Panc1 (cell line): ENCODE measurements around the gene POLR2M.

Source experiments
- POLR2AphosphoS5 ChIP-seq: IDR thresholded peaks from 2 replicates; pipeline ENCODE4 v1.6.1; 2012; ENCODE audit warnings: mild to moderate bottlenecking, low read depth, low read length, moderate library complexity
- SIN3A ChIP-seq: IDR thresholded peaks from 2 replicates; pipeline ENCODE4 v1.6.1; 2012; ENCODE audit warnings: low read depth, mild to moderate bottlenecking, low read length, moderate library complexity, borderline replicate concordance; ENCODE audit not compliant: insufficient read depth
- TCF7L2 ChIP-seq: IDR thresholded peaks from 2 replicates; pipeline ENCODE4 v1.6.1; 2011; ENCODE audit warnings: mild to moderate bottlenecking, low read depth, low read length, inconsistent platforms
- TF ChIP-seq, protein P1 (sequence below): fragments of 450-650 bp; IDR thresholded peaks from 2 replicates; pipeline ENCODE4 v1.5.1; 2017; ENCODE audit warnings: mild to moderate bottlenecking
- TF ChIP-seq, protein P2 (sequence below), 2 experiments: IDR thresholded peaks; 2 replicates each; pipeline ENCODE4 v1.6.1; 2011 to 2012; ENCODE audit warnings: low read depth in 2 of 2, control low read depth in 1 of 2, low read length in 1 of 2, mild to moderate bottlenecking in 1 of 2, moderate library complexity in 1 of 2; ENCODE audit not compliant: insufficient read depth in 1 of 2

DNA sequence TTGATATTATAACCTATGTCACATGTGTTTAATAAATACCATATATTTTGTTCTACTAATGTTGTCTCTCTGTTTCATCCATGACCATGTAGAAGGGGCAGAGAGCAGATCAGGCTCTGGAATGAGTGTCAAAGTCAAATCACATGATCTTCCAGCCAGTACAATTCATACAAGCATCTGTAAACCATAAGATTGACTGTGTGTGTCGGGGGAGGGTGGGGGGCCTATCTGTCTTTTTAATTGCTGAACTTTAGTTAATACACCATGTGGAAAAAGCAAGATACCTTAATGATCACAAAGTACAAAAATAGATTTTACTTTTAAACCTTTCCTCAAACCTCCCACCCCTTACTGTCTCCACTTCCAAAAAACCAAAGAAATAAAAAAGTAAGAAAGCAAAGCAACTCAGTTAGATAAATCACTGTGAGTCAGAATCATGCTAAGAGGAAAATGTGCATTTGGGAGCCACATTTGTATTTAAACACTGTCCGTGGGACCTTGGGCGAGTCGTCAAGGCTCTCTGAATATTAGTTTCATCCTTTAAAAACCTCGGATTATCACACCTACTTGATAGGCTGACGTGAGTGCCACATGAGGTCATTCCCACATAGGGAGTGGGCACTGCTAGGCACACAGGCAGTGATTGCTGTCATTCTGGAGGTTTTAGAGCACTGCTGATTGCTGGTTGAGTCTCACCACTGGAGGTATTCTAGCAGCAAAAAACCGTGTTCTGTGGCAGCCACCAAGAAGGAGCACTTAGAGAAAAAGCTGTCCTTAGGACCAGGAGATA, 21.0 kb upstream of the POLR2M start:
- TF ChIP-seq, protein P1, sequence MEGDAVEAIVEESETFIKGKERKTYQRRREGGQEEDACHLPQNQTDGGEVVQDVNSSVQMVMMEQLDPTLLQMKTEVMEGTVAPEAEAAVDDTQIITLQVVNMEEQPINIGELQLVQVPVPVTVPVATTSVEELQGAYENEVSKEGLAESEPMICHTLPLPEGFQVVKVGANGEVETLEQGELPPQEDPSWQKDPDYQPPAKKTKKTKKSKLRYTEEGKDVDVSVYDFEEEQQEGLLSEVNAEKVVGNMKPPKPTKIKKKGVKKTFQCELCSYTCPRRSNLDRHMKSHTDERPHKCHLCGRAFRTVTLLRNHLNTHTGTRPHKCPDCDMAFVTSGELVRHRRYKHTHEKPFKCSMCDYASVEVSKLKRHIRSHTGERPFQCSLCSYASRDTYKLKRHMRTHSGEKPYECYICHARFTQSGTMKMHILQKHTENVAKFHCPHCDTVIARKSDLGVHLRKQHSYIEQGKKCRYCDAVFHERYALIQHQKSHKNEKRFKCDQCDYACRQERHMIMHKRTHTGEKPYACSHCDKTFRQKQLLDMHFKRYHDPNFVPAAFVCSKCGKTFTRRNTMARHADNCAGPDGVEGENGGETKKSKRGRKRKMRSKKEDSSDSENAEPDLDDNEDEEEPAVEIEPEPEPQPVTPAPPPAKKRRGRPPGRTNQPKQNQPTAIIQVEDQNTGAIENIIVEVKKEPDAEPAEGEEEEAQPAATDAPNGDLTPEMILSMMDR = no peak
- TF ChIP-seq, protein P2, sequence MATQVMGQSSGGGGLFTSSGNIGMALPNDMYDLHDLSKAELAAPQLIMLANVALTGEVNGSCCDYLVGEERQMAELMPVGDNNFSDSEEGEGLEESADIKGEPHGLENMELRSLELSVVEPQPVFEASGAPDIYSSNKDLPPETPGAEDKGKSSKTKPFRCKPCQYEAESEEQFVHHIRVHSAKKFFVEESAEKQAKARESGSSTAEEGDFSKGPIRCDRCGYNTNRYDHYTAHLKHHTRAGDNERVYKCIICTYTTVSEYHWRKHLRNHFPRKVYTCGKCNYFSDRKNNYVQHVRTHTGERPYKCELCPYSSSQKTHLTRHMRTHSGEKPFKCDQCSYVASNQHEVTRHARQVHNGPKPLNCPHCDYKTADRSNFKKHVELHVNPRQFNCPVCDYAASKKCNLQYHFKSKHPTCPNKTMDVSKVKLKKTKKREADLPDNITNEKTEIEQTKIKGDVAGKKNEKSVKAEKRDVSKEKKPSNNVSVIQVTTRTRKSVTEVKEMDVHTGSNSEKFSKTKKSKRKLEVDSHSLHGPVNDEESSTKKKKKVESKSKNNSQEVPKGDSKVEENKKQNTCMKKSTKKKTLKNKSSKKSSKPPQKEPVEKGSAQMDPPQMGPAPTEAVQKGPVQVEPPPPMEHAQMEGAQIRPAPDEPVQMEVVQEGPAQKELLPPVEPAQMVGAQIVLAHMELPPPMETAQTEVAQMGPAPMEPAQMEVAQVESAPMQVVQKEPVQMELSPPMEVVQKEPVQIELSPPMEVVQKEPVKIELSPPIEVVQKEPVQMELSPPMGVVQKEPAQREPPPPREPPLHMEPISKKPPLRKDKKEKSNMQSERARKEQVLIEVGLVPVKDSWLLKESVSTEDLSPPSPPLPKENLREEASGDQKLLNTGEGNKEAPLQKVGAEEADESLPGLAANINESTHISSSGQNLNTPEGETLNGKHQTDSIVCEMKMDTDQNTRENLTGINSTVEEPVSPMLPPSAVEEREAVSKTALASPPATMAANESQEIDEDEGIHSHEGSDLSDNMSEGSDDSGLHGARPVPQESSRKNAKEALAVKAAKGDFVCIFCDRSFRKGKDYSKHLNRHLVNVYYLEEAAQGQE (IDR thresholded peaks at IDR 0.05; ENCODE audit: insufficient read depth in 1 of 2, low read depth in 2 of 2, low read length in 1 of 2) = no peak
- TF ChIP-seq SIN3A (no peak), POLR2AphosphoS5 (no peak), TCF7L2 (no peak)
